PC-3 (cell line): ENCODE data around the gene CABP7. TPM values are rescaled to one million over a fixed set of nuclear protein-coding genes. Genes with fewer than 3 reads are reported as not detected.
A peak's percentile ranks its signal among the peaks of the same experiment; 100 is the strongest.

Source experiments
- ATAC-seq: fragments of 200-7000 bp; cut with Tn5 transposase; 2 replicates; pipeline ENCODE4 v1.9.1; 2020; ENCODE audit warnings: mild to moderate bottlenecking, moderate library complexity
- BruUV-seq: library from RNA; stranded (reverse); fragments of 400-500 nt; replicated peaks from 2 replicates; lab custom pipeline; 2021; lab: Mats Ljungman, UMichigan
- CTCF ChIA-PET: fragments of 300-600 bp; sonication (Branson Sonifier 250); formaldehyde crosslinking; loops from one replicate; lab custom pipeline; 2022; ENCODE audit warnings: antibody characterized with exemption; lab: Charles Lee
- POLR2A ChIA-PET: fragments of 300-600 bp; sonication (Branson Sonifier 250); formaldehyde crosslinking; loops from one replicate; lab custom pipeline; 2022; ENCODE audit warnings: antibody characterized with exemption; ENCODE audit not compliant: unreplicated experiment; lab: Charles Lee
- DNase-seq: peaks from one replicate; pipeline ENCODE4 v3.0.0-alpha.2; 2015
- H2AFZ ChIP-seq: fragments of 300-600 bp; sonication (generic); 2 replicates; pipeline ENCODE4 v1.6.0; 2016; ENCODE audit warnings: antibody characterized with exemption, low read length
- H3F3A ChIP-seq: fragments of 300-600 bp; sonication (generic); one replicate; pipeline ENCODE4 v1.6.0; 2017; ENCODE audit warnings: antibody characterized with exemption, low read length, control low read depth, mild to moderate bottlenecking; ENCODE audit not compliant: unreplicated experiment
- H3K27ac ChIP-seq: fragments of 300-600 bp; sonication (generic); 2 replicates; pipeline ENCODE4 v1.5.1; 2016; ENCODE audit warnings: mild to moderate bottlenecking, low read length
- H3K27me3 ChIP-seq: fragments of 300-600 bp; sonication (generic); 2 replicates; pipeline ENCODE4 v1.6.1; 2016; ENCODE audit warnings: low read length, mixed read lengths
- H3K36me3 ChIP-seq: fragments of 300-600 bp; sonication (generic); 2 replicates; pipeline ENCODE4 v1.6.1; 2016; ENCODE audit warnings: low read depth, mixed run types, low read length, mixed read lengths
- H3K4me1 ChIP-seq: fragments of 300-600 bp; sonication (generic); 2 replicates; pipeline ENCODE4 v1.5.1; 2016; ENCODE audit warnings: low read length; ENCODE audit not compliant: insufficient read depth
- H3K4me2 ChIP-seq: fragments of 300-600 bp; sonication (generic); 2 replicates; pipeline ENCODE4 v1.6.0; 2016; ENCODE audit warnings: low read length
- H3K4me3 ChIP-seq: fragments of 300-600 bp; sonication (generic); 2 replicates; pipeline ENCODE4 v1.5.1; 2016; ENCODE audit warnings: mild to moderate bottlenecking, low read length, mixed read lengths
- H3K79me2 ChIP-seq: fragments of 300-600 bp; sonication (generic); 2 replicates; pipeline ENCODE4 v1.6.1; 2017; ENCODE audit warnings: low read length, mixed read lengths
- H3K9ac ChIP-seq: fragments of 300-600 bp; sonication (generic); 2 replicates; pipeline ENCODE4 v1.6.0; 2016; ENCODE audit warnings: mild to moderate bottlenecking, low read length
- H3K9me2 ChIP-seq: fragments of 300-600 bp; sonication (generic); replicated peaks from 2 replicates; pipeline ENCODE4 v1.6.1; 2016; ENCODE audit warnings: mixed run types, low read length, mixed read lengths
- H3K9me3 ChIP-seq: fragments of 300-600 bp; sonication (generic); 2 replicates; pipeline ENCODE4 v1.6.1; 2016; ENCODE audit warnings: low read length, mixed read lengths
- H4K20me1 ChIP-seq: fragments of 300-600 bp; sonication (generic); 2 replicates; pipeline ENCODE4 v1.6.1; 2016; ENCODE audit warnings: low read length, mixed read lengths
- EZH2 ChIP-seq: fragments of 300-600 bp; sonication (generic); IDR thresholded peaks from one replicate; pipeline ENCODE4 v1.6.1; 2017; ENCODE audit warnings: antibody characterized with exemption, mild to moderate bottlenecking, low read length; ENCODE audit not compliant: unreplicated experiment
- EZH2phosphoT487 ChIP-seq: fragments of 300-600 bp; sonication (generic); IDR thresholded peaks from 2 replicates; pipeline ENCODE4 v1.6.1; 2018; ENCODE audit warnings: mild to moderate bottlenecking, antibody characterized with exemption, low read length, borderline replicate concordance
- intact Hi-C: fragments of 100-400 bp; cut with micrococcal nuclease; formaldehyde crosslinking; loops from 2 replicates; pipeline ENCODE4 v1.9.0; 2023
- total RNA-seq: library from RNA; depleted of rRNA; stranded (reverse); fragments of >200 nt; gene quantifications from 2 replicates; pipeline ENCODE4 v1.2.3, GENCODE V29; 2014
- TF ChIP-seq, protein P1 (sequence below): fragments of 300-600 bp; sonication (generic); conservative IDR thresholded peaks from 2 replicates; pipeline ENCODE4 v1.5.1; 2017; ENCODE audit warnings: antibody characterized with exemption, low read depth, mild to moderate bottlenecking, low read length

Gene CABP7
- total RNA-seq, 1 experiment from 2014 or later: 0.87 TPM

DNA sequence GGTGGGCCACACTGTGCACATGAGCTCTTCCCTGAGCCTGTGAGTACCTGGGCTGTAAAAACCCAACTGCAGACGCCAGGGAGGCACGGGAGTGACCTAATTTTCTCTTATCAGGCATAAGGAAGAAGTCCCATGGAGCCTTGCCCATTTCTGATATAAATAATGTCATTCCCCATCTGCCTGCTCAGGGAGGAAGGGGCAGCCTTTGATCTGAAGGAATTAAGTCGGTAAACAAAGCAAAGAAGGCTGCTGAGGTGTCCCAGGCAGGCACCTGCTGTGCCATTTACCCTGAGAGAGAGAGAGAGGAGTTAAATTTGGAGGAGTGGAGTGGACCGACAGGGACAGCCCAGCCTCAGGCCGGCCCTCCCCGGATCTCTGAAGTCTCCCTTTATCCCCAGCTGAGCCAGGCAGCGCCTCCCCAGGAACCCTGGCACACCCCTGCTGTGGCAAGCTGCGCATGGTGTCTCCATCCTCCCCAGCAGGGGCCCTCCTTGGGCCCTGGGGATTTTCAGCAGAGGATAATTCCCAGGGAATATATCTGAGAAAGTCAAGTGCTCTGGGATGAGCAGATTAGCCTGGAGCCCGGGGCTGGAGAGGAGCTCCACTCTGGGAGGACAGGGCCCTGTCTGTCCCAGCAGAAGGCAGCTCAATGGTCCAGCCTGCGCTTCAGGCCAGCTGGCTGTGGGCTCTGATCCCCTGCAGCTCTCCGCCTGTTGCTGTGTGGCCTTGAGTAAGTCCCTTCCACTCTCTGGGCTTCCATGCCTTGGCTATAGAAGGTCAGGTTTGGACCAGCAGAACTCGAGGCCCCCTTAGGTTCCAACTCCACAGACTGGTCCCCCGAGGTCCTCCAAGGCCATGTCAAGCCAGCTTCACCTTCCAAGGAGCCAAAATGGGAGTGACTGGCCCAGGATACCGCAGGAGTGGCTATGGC is 17.5 kb upstream of the CABP7 start:
- Histone ChIP-seq H3K9ac (peak overlapping the region; percentile 53), H3K27me3 (no peaks in the 10 kb centered on the region), H3K9me3 (no peaks in the 10 kb centered on the region), H4K20me1 (no peaks in the 10 kb centered on the region), H3K36me3 (no peaks in the 10 kb centered on the region), H3K27ac (peak overlapping the region; percentile 89), H3K4me3 (peak overlapping the region; percentile 19; the same call in 1 of the 2 replicates), H3K79me2 (no peaks in the 10 kb centered on the region), H3K4me1 (peaks cover 50% of the 10 kb centered on the region), H2AFZ (no peak overlapping the region), H3K4me2 (peak overlapping the region; percentile 70), H3K9me2 (no peaks in the 10 kb centered on the region), H3F3A (no peaks in the 10 kb centered on the region)
- TF ChIP-seq, protein P1, sequence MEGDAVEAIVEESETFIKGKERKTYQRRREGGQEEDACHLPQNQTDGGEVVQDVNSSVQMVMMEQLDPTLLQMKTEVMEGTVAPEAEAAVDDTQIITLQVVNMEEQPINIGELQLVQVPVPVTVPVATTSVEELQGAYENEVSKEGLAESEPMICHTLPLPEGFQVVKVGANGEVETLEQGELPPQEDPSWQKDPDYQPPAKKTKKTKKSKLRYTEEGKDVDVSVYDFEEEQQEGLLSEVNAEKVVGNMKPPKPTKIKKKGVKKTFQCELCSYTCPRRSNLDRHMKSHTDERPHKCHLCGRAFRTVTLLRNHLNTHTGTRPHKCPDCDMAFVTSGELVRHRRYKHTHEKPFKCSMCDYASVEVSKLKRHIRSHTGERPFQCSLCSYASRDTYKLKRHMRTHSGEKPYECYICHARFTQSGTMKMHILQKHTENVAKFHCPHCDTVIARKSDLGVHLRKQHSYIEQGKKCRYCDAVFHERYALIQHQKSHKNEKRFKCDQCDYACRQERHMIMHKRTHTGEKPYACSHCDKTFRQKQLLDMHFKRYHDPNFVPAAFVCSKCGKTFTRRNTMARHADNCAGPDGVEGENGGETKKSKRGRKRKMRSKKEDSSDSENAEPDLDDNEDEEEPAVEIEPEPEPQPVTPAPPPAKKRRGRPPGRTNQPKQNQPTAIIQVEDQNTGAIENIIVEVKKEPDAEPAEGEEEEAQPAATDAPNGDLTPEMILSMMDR: peak; percentile 39
- TF ChIP-seq EZH2: no peak
- ATAC-seq (peak; percentile 33), DNase-seq (peak; percentile 51)
- POLR2A ChIA-PET: no interaction called here
- BruUV-seq: no TSS peak
- CTCF ChIA-PET: interaction anchor here (0.5 to 2.0 kb wide), 4 partner anchors 13 to 387 kb away, joined by 3 to 8 read pairs (median 6); no protein-coding TSS in a partner anchor
- intact Hi-C loops: loop anchor here (2.0 to 10.0 kb wide), 3 partner anchors 65 to 385 kb away; partner anchors contain the start of genes UQCR10 and ZMAT5

DNA sequence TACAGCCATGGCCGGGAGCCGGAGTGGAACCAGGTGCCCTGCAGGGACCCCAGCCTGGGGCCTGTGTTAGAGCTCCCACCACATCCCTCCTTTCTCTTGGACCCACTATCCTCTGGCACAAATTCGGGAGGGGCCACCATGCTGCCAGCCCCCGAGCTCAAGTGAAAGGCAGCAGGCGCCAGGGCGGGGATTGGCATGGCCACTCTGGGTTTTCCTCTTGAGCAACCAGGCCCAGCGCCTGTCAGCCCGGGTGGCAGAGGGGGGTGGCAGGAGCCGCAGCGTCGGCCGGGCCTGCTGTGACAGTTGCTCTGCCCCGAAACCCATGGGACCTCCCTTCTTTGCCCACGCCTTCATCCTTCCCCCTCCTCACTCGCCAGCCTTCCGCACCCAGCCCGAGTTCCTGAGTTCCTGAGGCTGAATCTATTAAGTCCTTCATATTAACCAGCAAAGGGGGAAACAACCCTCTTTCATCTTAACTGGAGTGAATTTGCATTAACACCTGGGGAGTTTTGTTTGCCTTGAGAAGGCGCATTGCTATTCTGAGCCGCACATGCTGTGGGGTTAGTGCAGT is 16.8 kb upstream of the CABP7 start:
- intact Hi-C loops: loop anchor here (5.0 to 10.0 kb wide), 2 partner anchors 302 to 384 kb away; no protein-coding TSS in a partner anchor
- Histone ChIP-seq H3K4me3 (no peak overlapping the region), H2AFZ (no peak overlapping the region), H3K4me1 (peaks cover 50% of the 10 kb centered on the region), H3F3A (no peaks in the 10 kb centered on the region), H3K4me2 (peak overlapping the region; percentile 70; the same call in 1 of the 2 replicates), H3K27ac (peak overlapping the region; percentile 89), H3K27me3 (no peaks in the 10 kb centered on the region), H3K9me3 (no peaks in the 10 kb centered on the region), H3K36me3 (no peaks in the 10 kb centered on the region), H3K79me2 (no peaks in the 10 kb centered on the region), H3K9me2 (no peaks in the 10 kb centered on the region), H4K20me1 (no peaks in the 10 kb centered on the region), H3K9ac (no peak overlapping the region)
- ATAC-seq (no peak), DNase-seq (no peak)
- ChIA-PET CTCF (interaction anchor here (0.5 to 2.0 kb wide), 2 partner anchors 14 to 386 kb away, joined by 5 to 8 read pairs; no protein-coding TSS in a partner anchor), POLR2A (no interaction called here)
- BruUV-seq: no TSS peak
- TF ChIP-seq, protein P1: no peak
- TF ChIP-seq EZH2: no peak
- no peak for TF ChIP-seq EZH2phosphoT487
